Fibroblast of skin of scalp (primary cell): ENCODE data around the gene UNC13B.
"Not testable (repeated sequence)": the region's sequence is repeated elsewhere in the genome, so short reads cannot be mapped to it uniquely, and the experiment has no call there.

Experiments used
- DNase-seq: peaks from one replicate; pipeline ENCODE4 v3.0.0-alpha.2; 2013

The UNC13B gene

DNA sequence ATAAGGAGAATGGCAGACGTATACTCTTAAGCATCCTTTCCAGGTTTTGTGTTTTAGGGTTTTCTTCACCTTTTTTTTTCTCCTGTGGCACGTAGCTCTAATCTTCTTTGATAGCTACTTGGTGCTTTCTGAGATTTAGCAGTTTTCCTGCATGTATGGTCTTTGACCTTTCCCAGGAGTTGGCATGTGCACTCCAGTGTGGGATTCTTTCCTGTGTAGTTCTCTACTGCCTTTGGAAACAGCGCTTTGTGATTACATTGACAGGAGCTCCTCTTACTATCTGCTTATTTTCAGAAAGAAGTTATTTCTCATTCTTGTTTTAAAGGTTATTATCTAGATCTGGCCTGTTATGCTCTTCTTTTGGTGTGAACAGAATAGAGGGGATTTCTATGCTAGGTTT lies 65.5 kb downstream of the UNC13B start:
- no peak for DNase-seq

DNA sequence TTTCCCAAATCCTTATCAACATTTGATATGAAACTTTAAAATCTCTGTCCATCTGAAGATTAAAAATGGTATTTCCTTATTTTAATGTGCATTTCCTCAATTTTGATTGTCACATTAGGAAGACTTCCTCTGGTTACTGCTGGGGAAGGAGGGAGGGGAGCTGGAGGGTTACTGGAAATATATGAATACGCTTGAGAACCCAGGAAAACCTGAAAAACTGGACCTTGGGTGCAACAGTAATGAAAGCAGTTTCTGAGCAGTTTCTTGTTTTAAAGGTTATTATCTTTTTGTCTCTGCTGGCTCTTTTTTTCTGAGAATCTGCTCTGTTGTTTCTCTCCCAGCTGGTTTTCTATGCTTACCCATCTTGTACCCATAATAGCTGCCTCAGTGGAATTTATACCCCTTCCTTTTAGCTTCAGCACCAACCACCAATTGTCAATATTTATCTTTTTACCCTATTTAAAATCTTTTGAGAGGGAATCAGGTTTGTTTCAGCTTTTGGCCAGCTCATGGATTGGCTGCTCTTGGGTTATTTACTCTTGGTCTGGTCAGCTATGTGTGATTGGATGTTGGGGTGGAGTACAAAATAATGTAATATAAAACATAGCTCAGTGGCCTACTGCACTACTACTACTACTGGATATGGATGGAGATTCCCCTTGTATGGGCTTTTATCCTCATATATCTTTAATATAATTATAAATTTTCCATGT lies 67.4 kb downstream of the UNC13B start:
- no peak for DNase-seq

DNA sequence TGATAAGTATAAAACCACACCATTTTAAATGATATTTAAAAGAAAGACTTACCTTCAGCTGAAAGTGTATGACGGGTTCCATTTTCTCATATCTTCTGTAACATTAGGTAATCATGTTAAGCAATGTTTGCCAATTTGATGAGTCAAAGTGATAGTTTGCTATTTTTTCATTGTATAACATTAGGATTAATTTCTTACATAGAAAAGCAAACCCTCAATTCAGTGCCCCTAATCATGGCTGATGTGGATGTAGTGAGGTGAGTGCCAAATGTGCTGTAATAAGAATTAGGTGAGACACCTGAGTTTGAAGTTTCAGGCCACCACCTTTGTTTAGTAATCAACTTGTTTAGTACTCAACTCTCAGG lies 68.0 kb downstream of the UNC13B start:
- DNase-seq: no peak

GRCh38 chr9:35232867-35233544 lies 71.2 kb downstream of the UNC13B start:
- no peak for DNase-seq

DNA sequence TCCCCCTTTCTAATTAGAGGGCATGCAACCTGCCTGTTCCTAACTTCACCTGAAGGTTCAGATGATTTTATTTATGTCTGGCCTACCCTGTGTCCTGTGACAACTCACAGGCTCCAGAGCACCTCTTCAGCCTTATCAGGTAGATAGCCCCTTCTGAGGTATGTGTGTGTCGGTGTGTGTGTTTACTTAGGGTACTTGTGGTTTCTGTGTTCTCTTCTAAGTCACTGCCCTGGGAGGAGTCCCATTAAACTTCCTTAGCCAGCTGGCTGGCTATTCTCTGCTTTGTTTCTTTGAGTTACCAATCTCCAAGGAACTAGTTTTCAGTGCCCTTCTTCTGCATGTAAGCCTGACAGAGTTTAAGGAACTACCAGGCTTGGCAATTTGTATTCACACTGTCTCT lies 74.9 kb downstream of the UNC13B start:
- no peak for DNase-seq

GRCh38 chr9:35237311-35237710 lies 75.5 kb downstream of the UNC13B start:
- DNase-seq: no peak

DNA sequence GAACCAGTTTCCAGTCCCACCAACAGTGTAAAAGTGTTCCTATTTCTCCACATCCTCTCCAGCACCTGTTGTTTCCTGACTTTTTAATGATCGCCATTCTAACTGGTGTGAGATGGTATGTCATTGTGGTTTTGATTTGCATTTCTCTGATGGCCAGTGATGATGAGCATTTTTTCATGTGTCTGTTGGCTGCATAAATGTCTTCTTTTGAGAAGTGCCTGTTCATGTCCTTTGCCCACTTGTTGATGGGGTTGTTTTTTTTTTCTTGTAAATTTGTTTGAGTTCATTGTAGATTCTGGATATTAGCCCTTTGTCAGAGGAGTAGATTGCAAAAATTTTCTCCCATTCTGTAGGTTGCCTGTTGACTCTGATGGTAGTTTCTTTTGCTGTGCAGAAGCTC lies 84.1 kb downstream of the UNC13B start:
- not testable (repeated sequence) for DNase-seq

DNA sequence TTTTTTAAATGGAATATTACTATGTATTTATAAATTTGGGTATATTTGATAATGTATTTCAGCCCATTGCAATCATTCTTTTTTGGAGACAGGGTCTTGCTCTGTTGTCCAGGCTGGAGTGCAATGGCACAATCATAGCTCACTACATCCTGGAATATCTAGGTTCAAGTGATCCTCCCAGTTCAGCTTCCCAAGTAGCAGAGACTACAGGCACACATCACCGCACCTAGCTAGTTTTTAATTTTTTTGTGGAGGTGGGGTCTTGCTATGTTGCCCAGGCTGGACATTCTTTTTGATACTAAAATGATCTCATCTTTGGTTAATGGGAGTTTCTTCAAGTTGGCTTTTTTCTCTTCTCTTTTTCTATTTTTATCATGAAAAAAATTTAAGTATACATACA lies 91.3 kb downstream of the UNC13B start:
- DNase-seq: no peak

GRCh38 chr9:35254237-35254636 lies 92.4 kb downstream of the UNC13B start:
- no peak for DNase-seq

GRCh38 chr9:35254984-35255857 lies 93.4 kb downstream of the UNC13B start:
- no peak for DNase-seq

GRCh38 chr9:35257986-35258659 lies 96.3 kb downstream of the UNC13B start:
- DNase-seq: no peak

DNA sequence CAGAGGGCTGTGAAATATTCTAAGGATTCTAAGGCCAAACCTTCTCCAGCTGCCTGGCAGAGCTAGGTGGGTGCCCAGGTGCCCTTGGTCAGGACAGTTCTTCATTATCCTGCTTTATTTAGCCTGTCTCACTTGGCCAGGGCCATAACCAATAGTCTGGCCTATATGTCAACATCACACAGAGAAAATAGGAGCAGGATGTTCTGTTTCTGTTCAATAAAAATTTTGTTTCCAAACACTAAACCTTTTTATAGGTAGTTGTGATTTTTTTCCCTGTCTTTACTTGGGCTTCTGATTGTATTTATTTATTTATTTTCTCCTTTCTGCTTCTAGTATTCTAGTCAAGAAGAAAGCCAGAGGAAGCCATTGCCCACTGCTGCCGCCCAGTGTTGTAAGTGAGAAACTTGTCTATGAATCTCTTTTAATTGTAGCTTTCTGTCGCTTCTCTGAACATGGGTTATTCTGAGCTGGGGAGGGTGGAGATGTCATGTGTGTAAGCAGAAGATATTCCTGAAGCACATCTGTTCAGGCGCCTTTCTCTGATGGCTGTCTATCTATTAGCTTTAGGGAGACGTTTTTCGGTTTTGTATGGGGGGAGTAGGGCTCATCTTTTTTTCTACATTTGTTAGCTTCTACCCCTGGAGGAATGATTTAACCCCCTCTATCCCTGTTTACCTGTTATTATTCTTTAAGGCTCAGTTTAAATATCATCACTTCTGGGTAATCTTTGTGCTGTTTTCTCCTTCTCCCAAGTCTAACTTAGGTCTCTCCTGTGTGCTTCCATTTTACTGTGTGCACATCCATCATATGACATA lies 97.1 kb downstream of the UNC13B start:
- DNase-seq: peak; percentile 79

DNA sequence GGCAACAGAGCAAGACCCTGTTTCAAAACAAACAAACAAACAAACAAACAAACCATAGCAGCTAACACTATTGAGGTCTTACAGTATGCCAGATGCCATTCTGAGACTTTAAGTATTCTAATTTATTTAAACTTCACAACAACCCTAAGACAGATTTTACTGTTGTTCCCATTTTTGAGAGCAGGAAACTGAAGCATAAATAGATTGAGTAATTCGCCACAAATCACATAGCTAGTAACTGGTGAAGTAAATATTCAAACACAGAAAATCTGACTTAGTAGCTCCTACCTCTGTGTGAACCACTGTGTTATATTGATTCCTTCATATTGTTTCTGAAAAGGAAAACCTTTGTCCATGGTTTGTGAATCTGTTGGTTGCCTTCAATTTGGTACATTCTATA lies 98.4 kb downstream of the UNC13B start:
- no peak for DNase-seq

DNA sequence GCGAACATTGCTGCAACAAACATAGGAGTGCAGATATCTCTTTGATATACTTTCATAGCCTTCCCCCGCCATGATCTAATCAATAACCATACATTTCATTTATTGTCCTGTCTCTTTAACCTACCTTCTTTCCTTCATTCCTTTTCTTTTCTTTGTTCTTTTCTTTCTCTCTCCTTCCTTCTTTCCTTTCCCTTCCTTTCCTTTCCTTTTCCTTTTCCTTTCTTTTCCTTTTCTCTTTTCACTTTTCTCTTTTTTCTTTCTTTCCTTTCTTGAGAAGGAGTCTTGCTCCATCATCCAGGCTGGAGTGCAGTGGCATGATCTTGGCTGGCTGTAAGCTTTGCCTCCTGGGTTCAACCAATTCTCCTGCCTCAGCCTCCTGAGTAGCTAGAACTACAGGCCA lies 100.3 kb downstream of the UNC13B start:
- no peak for DNase-seq

GRCh38 chr9:35267710-35268109 lies 105.9 kb downstream of the UNC13B start:
- DNase-seq: no peak

- DNase-seq: no peak
Observed at GRCh38 chr9:35269919-35270318, 108.1 kb downstream of the UNC13B start.

DNA sequence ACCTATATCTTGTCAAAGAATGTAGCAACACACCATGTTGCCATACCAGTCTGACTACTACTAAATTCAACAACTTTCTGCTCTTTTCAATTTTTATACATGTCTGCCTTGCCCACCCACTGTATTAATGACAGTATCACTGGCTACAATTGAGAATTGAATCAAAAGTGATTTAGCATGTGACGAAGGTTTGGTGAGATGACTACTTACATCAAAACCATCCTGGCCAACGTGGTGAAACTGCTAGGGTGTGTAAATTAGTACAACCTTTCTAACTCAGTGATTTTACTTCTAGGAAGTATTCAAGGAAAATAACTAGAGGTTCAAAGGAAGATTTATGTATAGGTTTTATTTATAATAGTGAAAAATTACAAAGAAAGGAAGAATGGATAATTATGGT lies 109.8 kb downstream of the UNC13B start:
- DNase-seq: no peak

DNA sequence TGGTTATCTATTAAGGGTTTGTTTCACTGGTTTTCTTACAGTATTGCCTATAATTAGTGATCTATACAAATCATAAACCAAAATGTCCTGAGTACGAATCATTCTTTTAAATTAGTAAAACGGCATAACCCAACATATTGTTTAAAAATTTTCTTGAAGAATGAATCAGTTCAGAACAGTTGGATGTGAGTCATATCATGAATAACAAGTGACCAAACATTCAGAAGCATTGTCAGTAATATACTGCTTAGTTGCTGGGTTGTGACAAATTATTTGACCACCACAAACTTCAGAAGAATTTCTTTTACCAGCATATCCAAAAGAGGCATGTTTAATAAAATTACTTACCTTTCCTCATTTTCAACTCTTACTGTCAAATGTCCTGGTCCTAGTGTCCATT lies 111.2 kb downstream of the UNC13B start:
- peak; percentile 52 for DNase-seq

- DNase-seq: no peak
Observed at GRCh38 chr9:35273591-35273990, 111.8 kb downstream of the UNC13B start.

- DNase-seq: no peak
Observed at GRCh38 chr9:35274993-35275392, 113.2 kb downstream of the UNC13B start.

GRCh38 chr9:35277171-35277520 lies 115.3 kb downstream of the UNC13B start:
- no peak for DNase-seq
